ENCODE measurements around the gene TMEM51. TPM values are rescaled to one million over a fixed set of nuclear protein-coding genes. Genes with fewer than 3 reads are reported as not detected.

The TMEM51 gene
- polyA plus RNA-seq, 1 donor from 2014 or later = 1.7 TPM

DNA sequence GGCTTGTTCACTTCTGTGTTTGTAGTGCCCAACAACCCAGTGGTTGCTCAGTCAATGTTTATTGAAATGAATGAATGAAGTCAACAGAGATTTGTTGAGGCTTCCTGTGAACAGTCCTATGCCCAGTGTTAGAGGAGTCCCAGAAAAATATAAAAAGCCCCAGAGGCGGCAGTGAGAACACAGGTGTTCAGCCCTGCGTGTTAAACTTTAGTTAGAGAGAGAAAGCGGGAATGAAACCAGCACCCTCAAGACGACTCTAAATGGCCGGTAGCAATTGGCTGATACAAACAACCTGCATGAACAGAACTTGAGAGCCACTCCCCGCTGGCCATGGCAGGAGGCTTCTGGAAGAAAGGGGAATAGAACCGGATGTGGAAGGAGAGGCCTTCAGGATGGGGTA is 22.6 kb downstream of the TMEM51 start:
- TF ChIP-seq, protein P1, sequence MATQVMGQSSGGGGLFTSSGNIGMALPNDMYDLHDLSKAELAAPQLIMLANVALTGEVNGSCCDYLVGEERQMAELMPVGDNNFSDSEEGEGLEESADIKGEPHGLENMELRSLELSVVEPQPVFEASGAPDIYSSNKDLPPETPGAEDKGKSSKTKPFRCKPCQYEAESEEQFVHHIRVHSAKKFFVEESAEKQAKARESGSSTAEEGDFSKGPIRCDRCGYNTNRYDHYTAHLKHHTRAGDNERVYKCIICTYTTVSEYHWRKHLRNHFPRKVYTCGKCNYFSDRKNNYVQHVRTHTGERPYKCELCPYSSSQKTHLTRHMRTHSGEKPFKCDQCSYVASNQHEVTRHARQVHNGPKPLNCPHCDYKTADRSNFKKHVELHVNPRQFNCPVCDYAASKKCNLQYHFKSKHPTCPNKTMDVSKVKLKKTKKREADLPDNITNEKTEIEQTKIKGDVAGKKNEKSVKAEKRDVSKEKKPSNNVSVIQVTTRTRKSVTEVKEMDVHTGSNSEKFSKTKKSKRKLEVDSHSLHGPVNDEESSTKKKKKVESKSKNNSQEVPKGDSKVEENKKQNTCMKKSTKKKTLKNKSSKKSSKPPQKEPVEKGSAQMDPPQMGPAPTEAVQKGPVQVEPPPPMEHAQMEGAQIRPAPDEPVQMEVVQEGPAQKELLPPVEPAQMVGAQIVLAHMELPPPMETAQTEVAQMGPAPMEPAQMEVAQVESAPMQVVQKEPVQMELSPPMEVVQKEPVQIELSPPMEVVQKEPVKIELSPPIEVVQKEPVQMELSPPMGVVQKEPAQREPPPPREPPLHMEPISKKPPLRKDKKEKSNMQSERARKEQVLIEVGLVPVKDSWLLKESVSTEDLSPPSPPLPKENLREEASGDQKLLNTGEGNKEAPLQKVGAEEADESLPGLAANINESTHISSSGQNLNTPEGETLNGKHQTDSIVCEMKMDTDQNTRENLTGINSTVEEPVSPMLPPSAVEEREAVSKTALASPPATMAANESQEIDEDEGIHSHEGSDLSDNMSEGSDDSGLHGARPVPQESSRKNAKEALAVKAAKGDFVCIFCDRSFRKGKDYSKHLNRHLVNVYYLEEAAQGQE (IDR thresholded peaks at IDR 0.05; ENCODE audit: borderline replicate concordance) = no peak
- TF ChIP-seq EZH2 (IDR thresholded peaks at IDR 0.05; ENCODE audit: borderline replicate concordance, insufficient read depth, low read length, poor library complexity, severe bottlenecking) (no peak), POLR2AphosphoS5 (IDR thresholded peaks at IDR 0.05) (no peak), RAD21 (conservative IDR thresholded peaks at IDR 0.05) (no peak), EP300 (conservative IDR thresholded peaks at IDR 0.05; ENCODE audit: poor library complexity, severe bottlenecking) (no peak), TAF1 (IDR thresholded peaks at IDR 0.05; ENCODE audit: low read depth) (no peak), MXI1 (conservative IDR thresholded peaks at IDR 0.05; ENCODE audit: poor library complexity, severe bottlenecking) (no peak), SMC3 (conservative IDR thresholded peaks at IDR 0.05; ENCODE audit: poor library complexity) (no peak)
- TF ChIP-seq, protein P2, sequence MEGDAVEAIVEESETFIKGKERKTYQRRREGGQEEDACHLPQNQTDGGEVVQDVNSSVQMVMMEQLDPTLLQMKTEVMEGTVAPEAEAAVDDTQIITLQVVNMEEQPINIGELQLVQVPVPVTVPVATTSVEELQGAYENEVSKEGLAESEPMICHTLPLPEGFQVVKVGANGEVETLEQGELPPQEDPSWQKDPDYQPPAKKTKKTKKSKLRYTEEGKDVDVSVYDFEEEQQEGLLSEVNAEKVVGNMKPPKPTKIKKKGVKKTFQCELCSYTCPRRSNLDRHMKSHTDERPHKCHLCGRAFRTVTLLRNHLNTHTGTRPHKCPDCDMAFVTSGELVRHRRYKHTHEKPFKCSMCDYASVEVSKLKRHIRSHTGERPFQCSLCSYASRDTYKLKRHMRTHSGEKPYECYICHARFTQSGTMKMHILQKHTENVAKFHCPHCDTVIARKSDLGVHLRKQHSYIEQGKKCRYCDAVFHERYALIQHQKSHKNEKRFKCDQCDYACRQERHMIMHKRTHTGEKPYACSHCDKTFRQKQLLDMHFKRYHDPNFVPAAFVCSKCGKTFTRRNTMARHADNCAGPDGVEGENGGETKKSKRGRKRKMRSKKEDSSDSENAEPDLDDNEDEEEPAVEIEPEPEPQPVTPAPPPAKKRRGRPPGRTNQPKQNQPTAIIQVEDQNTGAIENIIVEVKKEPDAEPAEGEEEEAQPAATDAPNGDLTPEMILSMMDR (IDR thresholded peaks at IDR 0.05; ENCODE audit: poor library complexity, severe bottlenecking) = no peak
- no peak overlapping the region for H3K9ac ChIP-seq (ENCODE audit: low read length)
- H3F3A ChIP-seq (ENCODE audit: insufficient read depth, low read length, poor library complexity, severe bottlenecking) = no peaks in the 10 kb centered on the region
- H3K9me2 ChIP-seq (ENCODE audit: insufficient read depth, low read length) = no peaks in the 10 kb centered on the region
- H2AFZ ChIP-seq (ENCODE audit: low read depth, low read length) = no peak overlapping the region
- no peaks in the 10 kb centered on the region for H3K9me3 ChIP-seq (ENCODE audit: low read length)
- H3K4me3 ChIP-seq (ENCODE audit: low read length) = no peak overlapping the region
- no peaks in the 10 kb centered on the region for H3K79me2 ChIP-seq (replicated peaks; ENCODE audit: insufficient read depth, low read length)
- no peaks in the 10 kb centered on the region for H3K36me3 ChIP-seq (ENCODE audit: insufficient read depth, low read length)
- no peak overlapping the region for H3K4me2 ChIP-seq (ENCODE audit: low read length)
- H4K20me1 ChIP-seq (ENCODE audit: insufficient read depth) = no peaks in the 10 kb centered on the region
- no peak overlapping the region for H3K27ac ChIP-seq (ENCODE audit: low read length)
- no peaks in the 10 kb centered on the region for H3K27me3 ChIP-seq (ENCODE audit: insufficient read depth, low read depth, low read length)

DNA sequence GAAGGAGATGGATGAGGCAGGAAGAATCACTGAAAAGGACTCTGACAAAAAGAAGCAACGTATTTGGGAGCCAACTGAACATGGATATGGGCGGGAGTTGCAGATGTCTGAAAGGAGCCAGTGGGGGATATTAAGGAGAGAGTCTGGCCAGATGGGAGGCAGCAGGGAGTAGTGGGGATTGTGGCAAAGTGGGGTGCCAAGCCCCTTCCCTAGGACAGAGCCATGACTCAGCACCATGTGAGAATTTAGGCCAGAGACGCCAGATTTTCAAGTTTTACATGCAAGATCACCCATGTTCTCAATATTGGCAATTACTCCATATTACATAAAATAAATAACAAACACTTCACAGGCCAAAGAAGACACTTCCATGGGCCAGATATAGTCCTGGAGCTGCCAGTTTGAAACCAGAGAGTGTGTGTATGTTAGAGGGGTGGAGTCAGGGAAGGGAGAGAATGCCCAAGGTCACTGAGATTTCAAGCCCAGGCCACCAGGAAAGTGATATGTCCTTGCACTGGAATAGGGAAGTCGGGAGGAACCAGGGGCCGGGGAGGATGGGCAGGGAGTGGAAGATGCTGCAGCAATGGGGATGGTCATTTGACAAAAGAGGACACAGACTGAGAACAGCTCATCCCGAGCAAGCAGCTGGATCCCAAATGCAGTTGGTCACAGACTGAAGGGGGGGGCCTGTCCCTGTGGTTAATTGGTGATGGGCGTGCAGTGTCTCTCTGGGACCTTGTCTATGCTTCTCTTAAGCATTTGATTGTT is 23.5 kb downstream of the TMEM51 start:
- H3K9ac ChIP-seq (ENCODE audit: low read length) = no peak overlapping the region
- H3K4me3 ChIP-seq (ENCODE audit: low read length) = no peak overlapping the region
- TF ChIP-seq SMC3 (conservative IDR thresholded peaks at IDR 0.05; ENCODE audit: poor library complexity) (no peak), POLR2AphosphoS5 (IDR thresholded peaks at IDR 0.05) (no peak), MXI1 (conservative IDR thresholded peaks at IDR 0.05; ENCODE audit: poor library complexity, severe bottlenecking) (no peak), EP300 (conservative IDR thresholded peaks at IDR 0.05; ENCODE audit: poor library complexity, severe bottlenecking) (no peak), EZH2 (IDR thresholded peaks at IDR 0.05; ENCODE audit: borderline replicate concordance, insufficient read depth, low read length, poor library complexity, severe bottlenecking) (no peak), RAD21 (conservative IDR thresholded peaks at IDR 0.05) (no peak), TAF1 (IDR thresholded peaks at IDR 0.05; ENCODE audit: low read depth) (no peak)
- TF ChIP-seq, protein P2 (IDR thresholded peaks at IDR 0.05; ENCODE audit: poor library complexity, severe bottlenecking) = no peak
- TF ChIP-seq, protein P1 (IDR thresholded peaks at IDR 0.05; ENCODE audit: borderline replicate concordance) = no peak
- no peaks in the 10 kb centered on the region for H3K27me3 ChIP-seq (ENCODE audit: insufficient read depth, low read depth, low read length)
- H4K20me1 ChIP-seq (ENCODE audit: insufficient read depth) = no peaks in the 10 kb centered on the region
- H3K27ac ChIP-seq (ENCODE audit: low read length) = no peak overlapping the region
- H3K9me3 ChIP-seq (ENCODE audit: low read length) = no peaks in the 10 kb centered on the region
- no peak overlapping the region for H3K4me2 ChIP-seq (ENCODE audit: low read length)
- no peak overlapping the region for H2AFZ ChIP-seq (ENCODE audit: low read depth, low read length)
- no peaks in the 10 kb centered on the region for H3K9me2 ChIP-seq (ENCODE audit: insufficient read depth, low read length)
- no peaks in the 10 kb centered on the region for H3F3A ChIP-seq (ENCODE audit: insufficient read depth, low read length, poor library complexity, severe bottlenecking)
- no peaks in the 10 kb centered on the region for H3K79me2 ChIP-seq (replicated peaks; ENCODE audit: insufficient read depth, low read length)
- no peaks in the 10 kb centered on the region for H3K36me3 ChIP-seq (ENCODE audit: insufficient read depth, low read length)
